H9 (cell line): Measurements from ENCODE around the gene DTYMK. TPM values are rescaled to one million over a fixed set of nuclear protein-coding genes. Genes with fewer than 3 reads are reported as not detected.

Experiments used
- DNase-seq: peaks from one replicate; pipeline ENCODE4 v3.0.0-alpha.2; 2017
- H2AFZ ChIP-seq: one replicate; pipeline ENCODE4 v1.6.1; 2013; ENCODE audit warnings: mild to moderate bottlenecking, low read length, control low read depth, moderate library complexity
- H2AK5ac ChIP-seq: 2 replicates; pipeline ENCODE4 v1.6.1; 2013; ENCODE audit warnings: low read length, control low read depth, mixed read lengths; ENCODE audit not compliant: insufficient read length
- H2BK120ac ChIP-seq: one replicate; pipeline ENCODE4 v1.6.1; 2013; ENCODE audit warnings: low read depth, mild to moderate bottlenecking, low read length, control low read depth, inconsistent platforms; ENCODE audit not compliant: poor library complexity, severe bottlenecking
- H2BK12ac ChIP-seq: 2 replicates; pipeline ENCODE4 v1.6.1; 2013; ENCODE audit warnings: low read length, control low read depth, mixed read lengths, low read depth; ENCODE audit not compliant: insufficient read length
- H2BK15ac ChIP-seq: 2 replicates; pipeline ENCODE4 v1.6.1; 2013; ENCODE audit warnings: low read depth, low read length, control low read depth
- H2BK20ac ChIP-seq: one replicate; pipeline ENCODE4 v1.6.1; 2013; ENCODE audit warnings: low read depth, mild to moderate bottlenecking, low read length, control low read depth, inconsistent platforms; ENCODE audit not compliant: poor library complexity, severe bottlenecking
- H2BK5ac ChIP-seq: 2 replicates; pipeline ENCODE4 v1.6.1; 2013; ENCODE audit warnings: low read length, control low read depth, mixed read lengths; ENCODE audit not compliant: insufficient read length
- H3K14ac ChIP-seq: 2 replicates; pipeline ENCODE4 v1.6.1; 2013; ENCODE audit warnings: low read length, control low read depth; ENCODE audit not compliant: insufficient read depth
- H3K18ac ChIP-seq: 2 replicates; pipeline ENCODE4 v1.6.1; 2013; ENCODE audit warnings: low read depth, mild to moderate bottlenecking, mixed read lengths, low read length, control low read depth; ENCODE audit not compliant: insufficient read length
- H3K23ac ChIP-seq: 2 replicates; pipeline ENCODE4 v1.6.1; 2013; ENCODE audit warnings: low read length, control low read depth, mixed read lengths, low read depth; ENCODE audit not compliant: insufficient read length
- H3K23me2 ChIP-seq: 2 replicates; pipeline ENCODE4 v1.6.1; 2013; ENCODE audit warnings: low read depth, mild to moderate bottlenecking, mixed read lengths, low read length, control low read depth; ENCODE audit not compliant: insufficient read length, poor library complexity, severe bottlenecking
- H3K27ac ChIP-seq: 2 replicates; pipeline ENCODE4 v1.5.1; 2013; ENCODE audit warnings: low read length, control low read depth, mixed read lengths, low read depth; ENCODE audit not compliant: insufficient read length
- H3K27me3 ChIP-seq: 2 replicates; pipeline ENCODE4 v1.6.1; 2013; ENCODE audit warnings: low read length, control low read depth, inconsistent platforms; ENCODE audit not compliant: insufficient read depth
- H3K4ac ChIP-seq: 2 replicates; pipeline ENCODE4 v1.6.1; 2013; ENCODE audit warnings: low read depth, mild to moderate bottlenecking, control low read depth, inconsistent platforms, low read length, moderate library complexity
- H3K4me1 ChIP-seq: 2 replicates; pipeline ENCODE4 v1.6.1; 2013; ENCODE audit warnings: low read length, control low read depth, inconsistent platforms; ENCODE audit not compliant: insufficient read depth
- H3K4me2 ChIP-seq: 2 replicates; pipeline ENCODE4 v1.6.1; 2013; ENCODE audit warnings: low read length, control low read depth, mixed read lengths; ENCODE audit not compliant: insufficient read length, insufficient read depth
- H3K56ac ChIP-seq: 2 replicates; pipeline ENCODE4 v1.6.1; 2013; ENCODE audit warnings: low read depth, mild to moderate bottlenecking, mixed read lengths, low read length, control low read depth; ENCODE audit not compliant: insufficient read length
- H3K79me1 ChIP-seq: 2 replicates; pipeline ENCODE4 v1.6.1; 2013; ENCODE audit warnings: low read depth, mild to moderate bottlenecking, moderate library complexity, low read length, control low read depth, inconsistent platforms; ENCODE audit not compliant: insufficient read depth, poor library complexity, severe bottlenecking
- H3K79me2 ChIP-seq: 2 replicates; pipeline ENCODE4 v1.6.1; 2013; ENCODE audit warnings: low read length, control low read depth, inconsistent platforms; ENCODE audit not compliant: insufficient read depth
- H3K9ac ChIP-seq: 2 replicates; pipeline ENCODE4 v1.6.1; 2013; ENCODE audit warnings: low read length, control low read depth, mixed read lengths; ENCODE audit not compliant: insufficient read length; ENCODE audit errors: extremely low read depth
- H3K9me3 ChIP-seq: one replicate; pipeline ENCODE4 v1.6.1; 2013; ENCODE audit warnings: low read depth, low read length, inconsistent platforms; ENCODE audit not compliant: control insufficient read depth
- H3T11ph ChIP-seq: one replicate; pipeline ENCODE4 v1.6.1; 2013; ENCODE audit warnings: mild to moderate bottlenecking, low read length, control low read depth, inconsistent platforms
- H4K20me1 ChIP-seq: one replicate; pipeline ENCODE4 v1.6.1; 2013; ENCODE audit not compliant: control insufficient read depth, insufficient read length, insufficient read depth
- H4K5ac ChIP-seq: 2 replicates; pipeline ENCODE4 v1.6.1; 2013; ENCODE audit warnings: low read depth, mild to moderate bottlenecking, mixed read lengths, low read length, control low read depth; ENCODE audit not compliant: insufficient read length
- H4K8ac ChIP-seq: replicated peaks from 2 replicates; pipeline ENCODE4 v1.6.1; 2013; ENCODE audit warnings: low read length, control low read depth, mixed read lengths, low read depth; ENCODE audit not compliant: insufficient read length
- H4K91ac ChIP-seq: 2 replicates; pipeline ENCODE4 v1.6.1; 2013; ENCODE audit warnings: low read depth, mild to moderate bottlenecking, moderate library complexity, mixed read lengths, low read length, control low read depth; ENCODE audit not compliant: insufficient read length
- H3K27ac Mint-ChIP-seq, 3 experiments: 2 replicates in 2 of 3; 3 replicates in 1 of 3; pipeline ENCODE4 v1.8.0; 2020 to 2021; ENCODE audit warnings: mixed read lengths in 3 of 3, mild to moderate bottlenecking in 1 of 3, moderate library complexity in 1 of 3
- H3K27me3 Mint-ChIP-seq: 2 replicates; pipeline ENCODE4 v1.8.0; 2021; ENCODE audit warnings: low read depth, mild to moderate bottlenecking, moderate library complexity, mixed read lengths
- H3K36me3 Mint-ChIP-seq, 3 experiments: 2 replicates in 2 of 3; 3 replicates in 1 of 3; pipeline ENCODE4 v1.8.0; 2020 to 2021; ENCODE audit warnings: low read depth in 3 of 3, mixed read lengths in 3 of 3; ENCODE audit not compliant: insufficient read depth in 1 of 3
- H3K4me1 Mint-ChIP-seq, 2 experiments: 2 replicates each; pipeline ENCODE4 v1.8.0; 2020; ENCODE audit warnings: mixed read lengths in 2 of 2
- H3K4me3 Mint-ChIP-seq, 2 experiments: 2 replicates in 1 of 2; 3 replicates in 1 of 2; pipeline ENCODE4 v1.8.0; 2020 to 2021; ENCODE audit warnings: mild to moderate bottlenecking in 2 of 2, mixed read lengths in 2 of 2, moderate library complexity in 1 of 2
- H3K9me3 Mint-ChIP-seq, 2 experiments: 2 replicates in 1 of 2; 3 replicates in 1 of 2; pipeline ENCODE4 v1.8.0; 2020; ENCODE audit warnings: mild to moderate bottlenecking in 2 of 2, mixed read lengths in 2 of 2, moderate library complexity in 1 of 2
- WGBS: extraction: QIAGEN DNeasy Blood & Tissue Kit; methylation state at CpG from one replicate; pipeline ENCODE4 v1.1.7; 2013; ENCODE audit warnings: missing lambda C conversion rate, low lambda C conversion rate, mixed read lengths; ENCODE audit not compliant: insufficient read length; ENCODE audit errors: extremely low coverage; 5-methylcytosine and 5-hydroxymethylcytosine counted together
- total RNA-seq: library from RNA; stranded (reverse); gene quantifications from 2 replicates; pipeline ENCODE4 v1.2.1, GENCODE V29; 2021
- TF ChIP-seq, protein P1 (sequence below): fragments of 200-600 bp; sonication (generic); conservative IDR thresholded peaks from 3 replicates; pipeline ENCODE4 v1.8.0; 2021; ENCODE audit warnings: antibody characterized with exemption, mild to moderate bottlenecking

DTYMK gene
- total RNA-seq, 1 experiment from 2014 or later, result 76.0 TPM

GRCh38 chr2:241721852-241722251 lies 35.2 kb upstream of the DTYMK start:
- Histone ChIP-seq H2BK12ac (no peak overlapping the region), H4K5ac (no peak overlapping the region), H3K14ac (no peak overlapping the region), H3K79me2 (no peaks in the 10 kb centered on the region), H3K23ac (no peak overlapping the region), H3K27ac (no peak overlapping the region), H3K18ac (no peak overlapping the region), H2BK5ac (no peak overlapping the region), H2AFZ (no peak overlapping the region), H3K27me3 (no peaks in the 10 kb centered on the region), H3K4me1 (no peaks in the 10 kb centered on the region), H2AK5ac (no peak overlapping the region), H3K4me2 (no peak overlapping the region), H3K9ac (no peak overlapping the region), H3K4ac (no peak overlapping the region), H4K91ac (no peak overlapping the region), H2BK20ac (no peak overlapping the region), H3K9me3 (peaks cover 9% of the 10 kb centered on the region), H4K20me1 (no peaks in the 10 kb centered on the region), H3K56ac (no peak overlapping the region), H2BK15ac (no peak overlapping the region), H3K23me2 (no peaks in the 10 kb centered on the region), H2BK120ac (no peak overlapping the region), H4K8ac (no peak overlapping the region), H3K79me1 (no peaks in the 10 kb centered on the region), H3T11ph (no peak overlapping the region)
- H3K9me3 Mint-ChIP-seq, result peaks cover 20 to 26% of the 10 kb centered on the region in 2 experiments
- no CpG with 5 or more reads among the region's 12 CpGs for WGBS
- no peak overlapping the region for H3K4me3 Mint-ChIP-seq
- H3K36me3 Mint-ChIP-seq, result peaks cover 51 to 77% (median 75%) of the 10 kb centered on the region in 3 experiments
- no peak overlapping the region for H3K27ac Mint-ChIP-seq
- H3K27me3 Mint-ChIP-seq, result no peaks in the 10 kb centered on the region
- no peak for DNase-seq
- TF ChIP-seq, protein P1, sequence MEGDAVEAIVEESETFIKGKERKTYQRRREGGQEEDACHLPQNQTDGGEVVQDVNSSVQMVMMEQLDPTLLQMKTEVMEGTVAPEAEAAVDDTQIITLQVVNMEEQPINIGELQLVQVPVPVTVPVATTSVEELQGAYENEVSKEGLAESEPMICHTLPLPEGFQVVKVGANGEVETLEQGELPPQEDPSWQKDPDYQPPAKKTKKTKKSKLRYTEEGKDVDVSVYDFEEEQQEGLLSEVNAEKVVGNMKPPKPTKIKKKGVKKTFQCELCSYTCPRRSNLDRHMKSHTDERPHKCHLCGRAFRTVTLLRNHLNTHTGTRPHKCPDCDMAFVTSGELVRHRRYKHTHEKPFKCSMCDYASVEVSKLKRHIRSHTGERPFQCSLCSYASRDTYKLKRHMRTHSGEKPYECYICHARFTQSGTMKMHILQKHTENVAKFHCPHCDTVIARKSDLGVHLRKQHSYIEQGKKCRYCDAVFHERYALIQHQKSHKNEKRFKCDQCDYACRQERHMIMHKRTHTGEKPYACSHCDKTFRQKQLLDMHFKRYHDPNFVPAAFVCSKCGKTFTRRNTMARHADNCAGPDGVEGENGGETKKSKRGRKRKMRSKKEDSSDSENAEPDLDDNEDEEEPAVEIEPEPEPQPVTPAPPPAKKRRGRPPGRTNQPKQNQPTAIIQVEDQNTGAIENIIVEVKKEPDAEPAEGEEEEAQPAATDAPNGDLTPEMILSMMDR, result no peak
- no peaks in the 10 kb centered on the region for H3K4me1 Mint-ChIP-seq
